ENCODE results near the gene TMEM132A.

- TF ChIP-seq CTCF (IDR thresholded peaks at IDR 0.05) (no peak), EP300 (IDR thresholded peaks at IDR 0.05; ENCODE audit: low read depth) (no peak), POLR2A (IDR thresholded peaks at IDR 0.05) (no peak), POLR2AphosphoS5 (IDR thresholded peaks at IDR 0.05) (no peak)
Measured at GRCh38 chr11:60942219-60942618, 18.0 kb downstream of the TMEM132A start.

Measured in transverse colon (tissue), 4 donors.